Glutamatergic neuron (in vitro differentiated cells): ENCODE data around the gene LITAFD. TPM values are rescaled to one million over a fixed set of nuclear protein-coding genes. Genes with fewer than 3 reads are reported as not detected.

Source experiments
- DNase-seq: peaks from one replicate; pipeline ENCODE4 v3.0.0; 2022
- H3K27ac Mint-ChIP-seq: one replicate; pipeline ENCODE4 v1.8.0; 2020; ENCODE audit warnings: mild to moderate bottlenecking, mixed read lengths, inconsistent platforms; ENCODE audit not compliant: unreplicated experiment
- H3K27me3 Mint-ChIP-seq: one replicate; pipeline ENCODE4 v1.8.0; 2020; ENCODE audit warnings: mild to moderate bottlenecking, moderate library complexity, mixed read lengths, inconsistent platforms; ENCODE audit not compliant: unreplicated experiment
- H3K36me3 Mint-ChIP-seq: one replicate; pipeline ENCODE4 v1.8.0; 2020; ENCODE audit warnings: mild to moderate bottlenecking, mixed read lengths, inconsistent platforms; ENCODE audit not compliant: unreplicated experiment
- H3K4me1 Mint-ChIP-seq: one replicate; pipeline ENCODE4 v1.8.0; 2020; ENCODE audit warnings: mild to moderate bottlenecking, low read depth, mixed read lengths, inconsistent platforms; ENCODE audit not compliant: unreplicated experiment
- H3K4me3 Mint-ChIP-seq: one replicate; pipeline ENCODE4 v1.8.0; 2020; ENCODE audit warnings: mild to moderate bottlenecking, mixed read lengths, inconsistent platforms; ENCODE audit not compliant: unreplicated experiment
- H3K9me3 Mint-ChIP-seq: one replicate; pipeline ENCODE4 v1.8.0; 2020; ENCODE audit warnings: mild to moderate bottlenecking, moderate library complexity, mixed read lengths, inconsistent platforms; ENCODE audit not compliant: unreplicated experiment
- total RNA-seq: library from RNA; stranded (reverse); fragmentation: NEBNext Ultra II Directional; extraction: Animal tissue kit (Norgen Biotek cat#: 25700); gene quantifications from one replicate; pipeline ENCODE4 v1.2.1, GENCODE V29; 2021; ENCODE audit not compliant: unreplicated experiment
- TF ChIP-seq, protein P1 (sequence below): fragments of 200-600 bp; sonication (generic); IDR thresholded peaks from one replicate; pipeline ENCODE4 v1.5.0; 2021; ENCODE audit not compliant: partially characterized antibody, unreplicated experiment

Gene LITAFD
- total RNA-seq, 1 donor from 2014 or later = not detected

DNA sequence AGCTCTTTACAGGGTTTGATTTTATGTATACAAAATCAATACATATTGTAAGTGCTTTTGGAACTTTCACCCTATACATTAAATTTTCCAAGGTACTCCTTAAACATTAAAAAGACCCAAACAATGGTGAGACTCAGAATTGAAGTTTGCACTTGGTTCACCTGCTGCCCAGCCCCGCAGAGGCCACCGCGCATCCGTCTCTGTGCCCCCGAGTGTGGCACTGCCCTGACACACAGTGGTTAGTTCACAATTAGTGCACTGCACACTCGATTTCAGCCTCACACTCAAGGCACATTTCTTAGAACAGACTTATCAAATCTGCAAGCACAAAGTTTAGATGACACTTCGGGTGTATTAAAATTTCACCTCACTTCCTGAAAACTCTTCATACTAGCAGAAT is 43.3 kb downstream of the LITAFD start:
- no peak for DNase-seq
- Mint-ChIP-seq H3K27me3 (peaks cover 2% of the 10 kb centered on the region), H3K4me3 (no peak overlapping the region), H3K4me1 (peaks cover 36% of the 10 kb centered on the region), H3K9me3 (peaks cover 2% of the 10 kb centered on the region), H3K36me3 (no peaks in the 10 kb centered on the region), H3K27ac (no peak overlapping the region)
- TF ChIP-seq, protein P1, sequence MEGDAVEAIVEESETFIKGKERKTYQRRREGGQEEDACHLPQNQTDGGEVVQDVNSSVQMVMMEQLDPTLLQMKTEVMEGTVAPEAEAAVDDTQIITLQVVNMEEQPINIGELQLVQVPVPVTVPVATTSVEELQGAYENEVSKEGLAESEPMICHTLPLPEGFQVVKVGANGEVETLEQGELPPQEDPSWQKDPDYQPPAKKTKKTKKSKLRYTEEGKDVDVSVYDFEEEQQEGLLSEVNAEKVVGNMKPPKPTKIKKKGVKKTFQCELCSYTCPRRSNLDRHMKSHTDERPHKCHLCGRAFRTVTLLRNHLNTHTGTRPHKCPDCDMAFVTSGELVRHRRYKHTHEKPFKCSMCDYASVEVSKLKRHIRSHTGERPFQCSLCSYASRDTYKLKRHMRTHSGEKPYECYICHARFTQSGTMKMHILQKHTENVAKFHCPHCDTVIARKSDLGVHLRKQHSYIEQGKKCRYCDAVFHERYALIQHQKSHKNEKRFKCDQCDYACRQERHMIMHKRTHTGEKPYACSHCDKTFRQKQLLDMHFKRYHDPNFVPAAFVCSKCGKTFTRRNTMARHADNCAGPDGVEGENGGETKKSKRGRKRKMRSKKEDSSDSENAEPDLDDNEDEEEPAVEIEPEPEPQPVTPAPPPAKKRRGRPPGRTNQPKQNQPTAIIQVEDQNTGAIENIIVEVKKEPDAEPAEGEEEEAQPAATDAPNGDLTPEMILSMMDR = no peak

DNA sequence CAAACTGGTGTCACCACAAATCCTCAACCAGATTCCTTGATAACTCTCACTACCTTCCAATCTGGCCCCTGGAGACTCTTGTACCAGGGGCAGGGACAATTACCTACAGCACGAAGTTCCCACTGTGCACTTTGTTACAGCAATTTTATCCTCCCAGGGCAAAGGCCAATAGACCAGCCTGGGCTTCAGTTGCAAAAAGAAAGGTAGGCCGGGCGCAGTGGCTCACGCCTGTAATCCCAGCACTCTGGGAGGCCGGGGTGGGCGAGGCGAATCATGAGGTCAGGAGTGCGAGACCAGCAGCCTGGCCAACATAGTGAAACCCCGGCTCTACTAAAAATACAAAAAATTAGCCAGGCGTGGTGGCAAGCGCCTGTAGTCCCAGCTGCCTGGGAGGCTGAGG is 44.7 kb downstream of the LITAFD start:
- no peak for DNase-seq
- no peak overlapping the region for H3K4me3 Mint-ChIP-seq
- H3K9me3 Mint-ChIP-seq = peaks cover 2% of the 10 kb centered on the region
- TF ChIP-seq, protein P1 = no peak
- H3K36me3 Mint-ChIP-seq = no peaks in the 10 kb centered on the region
- H3K27me3 Mint-ChIP-seq = peaks cover 2% of the 10 kb centered on the region
- no peak overlapping the region for H3K27ac Mint-ChIP-seq
- peaks cover 43% of the 10 kb centered on the region for H3K4me1 Mint-ChIP-seq

DNA sequence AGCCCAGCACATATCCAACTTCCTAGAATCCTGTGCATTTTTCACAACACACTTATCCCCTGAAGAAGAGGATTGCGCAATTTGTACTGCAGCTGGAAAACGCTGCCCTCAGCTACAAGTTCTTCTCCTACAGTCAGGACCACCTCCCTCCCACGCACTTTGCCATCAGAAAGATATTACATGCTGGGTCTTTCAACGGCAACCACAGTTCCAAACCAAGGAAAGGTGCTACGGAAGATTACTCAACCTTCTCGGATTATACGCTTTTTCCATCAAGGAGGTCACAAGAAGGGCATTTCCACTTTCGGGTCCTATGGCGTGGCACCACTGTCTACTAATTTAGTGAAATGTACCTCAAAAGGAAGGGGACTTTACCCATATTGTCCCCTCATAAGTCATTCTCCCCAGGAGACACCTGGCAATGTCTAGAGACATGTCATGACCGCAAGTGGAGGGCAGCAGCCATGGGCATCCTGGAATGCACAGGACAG is 46.4 kb downstream of the LITAFD start:
- Mint-ChIP-seq H3K4me3 (no peak overlapping the region), H3K36me3 (no peaks in the 10 kb centered on the region), H3K4me1 (peaks cover 44% of the 10 kb centered on the region), H3K9me3 (peaks cover 2% of the 10 kb centered on the region), H3K27ac (no peak overlapping the region), H3K27me3 (peaks cover 4% of the 10 kb centered on the region)
- TF ChIP-seq, protein P1 = no peak
- DNase-seq = no peak

DNA sequence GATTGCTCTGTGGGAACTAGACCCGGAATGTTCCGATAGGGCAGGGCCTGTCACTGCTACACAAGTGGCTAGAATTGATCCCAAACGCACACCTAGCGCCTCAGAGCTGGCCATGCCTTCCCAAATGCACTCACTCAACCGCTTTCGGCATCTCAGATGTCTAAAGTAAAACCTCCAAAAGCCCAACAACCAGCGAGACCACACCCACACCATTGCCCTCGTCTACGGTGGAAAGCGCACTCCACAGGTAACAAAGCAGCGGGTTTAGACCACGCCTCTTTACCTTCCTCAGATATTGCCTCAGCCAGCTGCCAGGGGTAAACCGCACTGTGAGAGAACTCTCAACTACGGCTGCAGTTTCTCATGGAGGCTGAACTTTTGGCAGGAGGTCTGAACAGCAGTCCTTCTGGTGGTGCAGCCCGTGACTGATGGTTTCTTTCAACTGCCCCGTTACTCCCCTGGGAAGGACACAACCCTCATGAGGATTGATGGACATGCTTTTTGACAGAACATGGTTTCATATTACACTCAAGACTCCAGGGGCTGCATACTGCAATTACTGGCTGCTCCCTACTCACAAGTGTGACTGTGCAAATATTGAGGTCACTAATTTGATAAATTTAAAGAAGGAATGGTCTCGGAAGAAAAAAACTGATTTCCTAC is 47.1 kb downstream of the LITAFD start:
- H3K4me3 Mint-ChIP-seq = peak overlapping the region; percentile 78
- peaks cover 42% of the 10 kb centered on the region for H3K4me1 Mint-ChIP-seq
- H3K9me3 Mint-ChIP-seq = peaks cover 2% of the 10 kb centered on the region
- DNase-seq = peak; percentile 74
- peak overlapping the region; percentile 90 for H3K27ac Mint-ChIP-seq
- no peaks in the 10 kb centered on the region for H3K36me3 Mint-ChIP-seq
- TF ChIP-seq, protein P1 = no peak
- H3K27me3 Mint-ChIP-seq = peaks cover 4% of the 10 kb centered on the region

DNA sequence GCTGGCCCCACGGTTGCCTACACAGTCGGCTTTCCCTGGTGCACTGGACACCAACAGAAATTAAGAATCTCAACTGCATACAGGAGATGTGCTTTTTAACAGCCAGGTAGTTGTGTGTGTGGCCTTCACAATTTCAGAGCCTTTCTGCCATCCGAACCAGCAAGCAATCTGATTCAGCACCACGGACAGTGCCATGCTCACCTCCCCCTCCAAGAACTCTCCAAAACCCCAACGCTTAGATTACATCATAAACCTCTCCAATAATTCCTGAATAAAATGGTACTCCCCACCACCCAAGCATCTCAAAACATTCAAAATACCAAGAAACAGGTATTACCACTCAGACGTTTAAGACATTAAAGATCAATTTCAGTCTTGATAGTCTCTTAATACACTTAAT is 49.7 kb downstream of the LITAFD start:
- Mint-ChIP-seq H3K27ac (no peak overlapping the region), H3K4me3 (peak overlapping the region; percentile 0), H3K4me1 (peaks cover 53% of the 10 kb centered on the region), H3K9me3 (peaks cover 2% of the 10 kb centered on the region), H3K27me3 (peaks cover 4% of the 10 kb centered on the region), H3K36me3 (no peaks in the 10 kb centered on the region)
- TF ChIP-seq, protein P1 = no peak
- DNase-seq = no peak
